Limb (tissue), 2 donors: ENCODE measurements around the gene MTA1.

ENCODE experiments used
- DNase-seq, 2 donors: peaks; one replicate each; pipeline ENCODE4 v3.0.0-alpha.2; 2016; ENCODE audit errors: extremely low spot score in 2 of 2

MTA1 gene

DNA sequence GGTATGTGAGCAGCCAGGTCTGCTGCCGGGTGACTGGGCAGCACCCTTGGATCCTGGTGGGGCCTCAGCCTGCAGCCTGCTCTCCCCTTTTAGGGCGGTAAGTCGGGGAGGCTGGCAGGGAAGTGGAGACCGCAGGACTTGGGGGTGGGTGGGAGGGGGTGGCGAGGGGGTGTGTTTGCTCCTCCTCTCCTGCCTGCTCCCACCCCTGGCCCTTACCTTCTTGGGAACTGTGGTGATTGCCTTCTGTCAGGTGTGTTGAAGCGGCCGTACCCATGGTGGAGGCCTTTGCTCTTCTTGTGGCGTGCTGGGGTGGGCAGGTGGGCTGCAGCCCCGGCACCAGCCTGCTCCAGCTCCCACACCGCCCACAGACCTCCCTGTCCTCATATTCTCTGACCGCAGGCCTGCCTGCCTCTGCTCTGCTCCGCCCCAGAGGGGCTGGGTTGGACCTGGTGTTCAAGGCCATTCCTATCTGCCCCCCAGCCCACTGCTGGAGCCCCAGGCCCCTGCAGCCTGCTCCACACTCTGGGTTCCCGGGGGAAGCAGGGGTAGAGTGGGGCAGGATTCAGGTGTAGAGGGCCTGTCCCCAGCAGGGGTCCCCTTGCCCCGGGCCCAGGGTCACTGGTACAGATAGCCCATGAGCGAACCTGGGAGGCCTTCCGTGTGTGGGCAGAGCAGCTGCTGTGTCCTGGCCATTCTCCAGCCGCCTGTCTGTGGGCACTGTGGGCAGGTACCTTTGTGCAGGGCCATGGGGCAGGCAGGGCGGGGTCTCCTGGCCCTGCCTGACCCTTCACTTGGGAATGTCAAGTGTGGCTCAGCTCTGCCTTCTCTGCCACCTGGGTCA lies 76.6 kb downstream of the MTA1 start:
- DNase-seq = no peak

DNA sequence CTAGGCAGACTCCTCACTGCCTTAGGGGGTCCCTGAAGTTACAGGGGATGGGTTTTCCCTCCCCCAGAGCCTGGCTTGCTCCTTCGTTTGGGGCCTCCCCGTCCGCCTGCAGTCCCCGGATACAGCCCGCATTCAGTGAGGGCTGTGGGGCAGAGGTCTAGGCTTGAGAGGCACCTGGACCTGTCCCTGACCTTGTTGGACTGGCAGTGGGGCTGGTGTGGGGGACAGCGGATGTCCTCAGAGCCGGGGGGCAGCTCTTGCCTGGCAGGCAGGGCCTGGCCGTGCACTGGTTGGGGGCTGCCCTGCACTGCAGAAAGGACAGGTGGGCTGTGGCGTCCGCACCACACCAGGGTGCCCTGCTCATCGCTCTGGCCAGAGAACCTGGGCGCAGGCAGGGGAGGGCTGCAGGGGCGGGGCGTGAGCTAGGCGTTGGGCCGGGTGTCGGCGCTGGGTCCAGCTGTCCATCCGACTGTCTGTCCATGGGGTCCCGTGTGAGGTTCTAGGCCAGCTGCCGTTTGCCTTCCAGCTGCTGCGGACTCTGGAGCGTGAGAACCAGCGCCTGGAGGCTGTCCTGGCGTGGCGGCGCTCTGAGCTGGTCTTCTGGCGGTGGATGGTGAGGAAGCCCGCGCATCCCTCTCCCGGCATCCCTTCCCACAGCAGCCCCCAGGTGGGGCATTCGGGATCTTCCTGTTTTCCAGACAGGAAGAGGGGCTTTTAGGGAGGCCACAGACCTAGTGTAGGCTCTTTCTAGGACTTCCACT lies 77.4 kb downstream of the MTA1 start:
- no peak for DNase-seq

DNA sequence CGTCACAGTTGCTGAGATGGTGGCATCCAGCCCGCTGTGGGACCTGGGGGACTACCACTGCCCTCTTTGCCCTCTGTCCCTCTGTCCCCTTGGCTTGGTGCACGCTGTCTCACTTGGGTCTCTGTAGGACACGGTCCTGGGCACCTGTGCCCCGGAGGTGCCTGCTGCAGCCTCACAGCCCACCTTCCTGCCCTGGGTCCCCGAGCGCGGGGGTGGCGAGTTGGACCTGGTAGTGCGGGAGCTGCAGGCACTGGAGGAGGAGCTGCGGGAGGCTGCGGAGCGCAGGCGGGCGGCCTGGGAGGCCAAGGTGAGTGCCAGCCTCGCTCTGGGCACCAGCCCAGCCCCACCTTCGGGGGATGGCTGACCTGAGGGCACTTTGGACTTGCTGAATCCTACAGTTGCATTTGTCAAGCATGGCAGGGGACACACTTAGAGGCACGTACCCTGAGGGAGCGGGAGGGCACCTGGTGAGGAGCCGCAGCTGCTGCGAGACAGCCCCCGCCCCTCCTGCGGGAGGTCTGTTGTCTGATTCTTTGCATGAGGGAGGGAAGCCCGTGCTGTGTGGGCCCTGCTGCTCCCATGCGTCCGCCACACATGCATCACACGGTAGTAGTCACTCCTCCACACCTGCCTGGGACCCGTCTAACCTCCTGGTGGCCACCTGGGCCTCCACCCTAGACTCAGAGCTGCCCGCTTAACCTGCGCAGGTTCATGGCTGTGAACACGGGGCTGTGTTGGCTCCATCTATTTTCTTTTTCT lies 78.2 kb downstream of the MTA1 start:
- peak in 1 of 2 donors; percentile 45 for DNase-seq

DNA sequence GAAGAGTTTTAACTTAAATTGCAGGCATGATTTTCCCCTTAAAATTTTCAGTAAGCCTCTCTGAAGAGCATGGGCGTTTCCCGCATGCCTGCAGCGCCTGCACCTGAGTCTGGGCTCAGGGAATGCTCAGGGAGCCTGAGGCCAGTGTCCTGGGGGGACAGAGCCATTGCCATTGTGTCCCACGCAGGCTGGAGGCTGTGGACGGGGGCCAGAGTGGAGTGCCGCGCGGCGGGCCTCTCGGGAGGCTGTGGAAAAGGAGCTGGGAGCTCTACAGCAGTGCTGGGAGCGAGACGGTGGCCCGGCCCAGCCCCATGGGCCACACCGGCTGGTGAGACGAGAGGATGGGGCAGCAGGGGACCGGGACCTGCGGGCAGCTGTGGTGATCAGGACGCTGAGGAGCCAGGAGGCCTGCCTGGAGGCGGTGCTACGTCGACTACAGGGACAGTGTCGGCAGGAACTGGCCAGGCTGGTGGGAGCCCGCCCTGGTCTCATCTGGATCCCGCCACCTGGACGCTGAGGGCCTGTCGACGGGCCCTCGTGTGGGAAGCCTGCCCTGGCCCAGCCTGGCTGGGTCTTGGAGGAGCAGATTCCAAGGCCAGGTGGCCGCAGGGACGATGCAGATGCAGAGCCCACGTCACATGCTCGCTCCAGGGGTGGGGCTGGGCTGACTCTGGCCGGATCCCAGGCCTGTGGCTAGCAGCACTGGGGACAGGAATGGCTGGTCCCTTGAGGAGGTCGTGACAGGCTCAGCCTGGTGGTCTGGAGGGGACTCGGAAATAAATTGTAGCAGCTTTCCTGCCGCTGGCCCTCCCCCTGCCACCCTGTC lies 79.0 kb downstream of the MTA1 start:
- DNase-seq = peak in 1 of 2 donors; percentile 47

DNA sequence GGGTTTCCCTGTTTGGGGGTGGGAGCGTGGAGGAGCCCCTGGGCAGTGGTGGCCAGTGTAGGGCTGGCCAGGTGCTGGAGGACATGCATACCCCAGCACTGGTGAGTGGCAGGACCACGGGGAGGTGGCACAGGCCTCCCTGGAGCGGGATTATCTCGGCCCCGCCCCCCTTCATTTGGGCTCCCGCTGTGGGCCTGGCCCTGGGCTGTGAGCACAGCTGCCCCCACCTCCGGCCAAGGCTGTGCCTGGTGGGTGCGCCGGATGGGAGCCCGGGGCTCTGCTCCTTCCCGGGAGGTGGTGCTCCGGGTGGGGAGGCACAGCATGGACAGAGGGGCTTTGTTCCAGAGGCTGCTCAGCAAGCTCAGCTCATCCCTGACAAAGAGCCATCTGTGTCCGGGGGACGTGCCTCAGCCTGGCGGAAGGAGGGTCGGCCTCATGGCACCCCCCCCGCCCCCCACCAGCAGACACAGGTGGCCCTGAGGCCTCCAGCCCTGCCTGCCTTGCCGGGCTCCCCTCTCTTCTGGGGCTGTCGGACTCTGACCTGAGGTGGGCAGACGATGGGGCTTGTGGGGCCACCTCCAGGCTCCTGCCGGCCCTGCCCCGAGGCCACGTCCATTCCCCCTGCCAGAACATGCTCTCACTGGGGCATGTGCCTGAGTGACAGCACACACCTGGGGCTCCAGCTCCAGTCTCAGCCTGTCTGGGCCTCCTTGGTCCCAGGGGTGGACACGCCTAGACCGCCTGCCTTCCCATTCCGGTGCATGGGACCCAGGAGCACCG lies 79.8 kb downstream of the MTA1 start:
- DNase-seq = peak in 1 of 2 donors; percentile 70

DNA sequence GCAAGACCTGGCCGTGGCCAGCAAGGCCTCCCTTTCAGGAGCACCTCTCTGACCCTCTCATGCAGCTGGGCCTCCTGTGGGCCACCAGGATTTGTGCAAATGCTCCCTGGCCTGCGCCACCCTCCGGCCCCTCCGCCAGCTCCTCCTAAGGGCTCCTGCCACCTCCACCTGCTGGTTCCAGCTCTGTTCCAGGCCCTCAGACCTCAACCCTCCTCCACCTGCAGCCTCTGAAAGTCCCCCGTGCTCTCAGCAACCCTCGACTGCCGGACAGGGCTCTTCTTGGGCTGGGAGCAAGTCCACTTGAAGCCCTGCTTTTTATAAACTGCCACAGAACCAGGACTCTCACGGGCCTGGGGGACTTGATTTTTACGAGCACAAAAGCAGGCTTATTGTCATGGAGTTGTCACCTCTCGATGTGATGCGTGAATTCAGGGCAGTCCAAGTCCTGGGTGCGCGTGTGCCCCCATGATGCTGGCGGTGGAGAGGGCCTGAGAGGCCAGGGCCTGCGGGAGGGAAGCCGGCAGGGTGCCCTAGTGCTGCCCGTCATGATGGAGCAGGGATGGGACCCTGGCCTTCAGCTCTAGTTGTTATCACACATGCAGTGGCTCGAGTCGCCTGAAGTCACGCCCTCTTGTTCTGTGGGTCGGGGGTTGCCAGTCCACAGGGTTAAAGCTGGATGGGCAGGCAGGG lies 80.6 kb downstream of the MTA1 start:
- no peak for DNase-seq

DNA sequence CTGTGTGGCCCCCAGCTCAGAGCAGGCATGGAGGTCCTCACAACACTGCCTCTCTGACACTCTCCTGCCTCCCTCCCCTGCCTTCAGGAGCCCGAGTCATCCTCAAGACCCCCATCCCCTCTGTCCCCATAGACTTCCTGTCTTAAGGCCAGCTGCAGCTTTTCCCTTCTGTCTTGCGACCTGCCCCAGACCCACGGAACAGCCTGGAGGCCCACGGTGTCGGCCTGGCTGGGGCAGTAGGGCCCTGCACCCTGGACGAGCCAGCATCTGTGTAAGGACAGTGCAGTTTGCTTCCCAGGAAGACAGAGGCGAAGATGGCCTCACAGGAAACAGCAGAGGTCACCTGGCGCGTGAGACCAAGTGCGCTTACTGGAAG lies 81.1 kb downstream of the MTA1 start:
- DNase-seq = no peak

DNA sequence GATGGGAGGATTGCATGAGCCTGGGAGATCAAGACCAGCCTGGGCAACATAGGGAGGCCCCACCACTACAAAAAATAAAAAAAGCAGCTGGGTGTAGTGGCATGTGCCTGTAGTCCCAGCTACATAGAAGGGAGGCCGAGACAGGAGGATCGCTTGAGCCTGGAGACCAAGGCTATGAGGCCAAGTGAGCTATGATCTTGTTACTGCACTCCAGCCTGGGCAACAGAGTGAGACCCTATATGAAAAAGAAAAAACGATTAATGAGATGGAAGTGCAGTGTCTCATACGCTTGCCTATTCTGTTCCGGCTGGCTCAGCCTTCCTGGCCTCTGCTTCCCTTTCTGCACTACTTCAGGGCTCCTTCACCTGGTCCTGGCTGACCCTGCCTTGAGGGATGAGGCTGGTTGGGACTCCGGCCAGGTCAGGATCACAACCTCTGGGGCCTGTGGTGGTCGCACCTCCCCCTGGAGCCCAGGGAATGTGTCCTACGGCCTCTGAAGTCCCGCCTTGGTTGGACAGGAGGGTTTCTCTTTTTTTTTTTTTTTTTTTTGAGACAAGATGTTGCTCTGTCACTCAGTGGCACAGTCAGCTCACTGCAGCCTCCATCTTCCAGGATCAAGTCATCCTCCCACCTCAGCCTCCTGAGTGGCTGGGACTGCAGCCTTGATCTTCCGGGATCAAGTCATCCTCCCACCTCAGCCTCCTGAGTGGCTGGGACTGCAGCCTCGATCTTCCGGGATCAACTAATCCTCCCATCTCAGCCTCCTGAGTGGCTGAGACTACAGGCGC lies 82.1 kb downstream of the MTA1 start:
- DNase-seq = no peak

DNA sequence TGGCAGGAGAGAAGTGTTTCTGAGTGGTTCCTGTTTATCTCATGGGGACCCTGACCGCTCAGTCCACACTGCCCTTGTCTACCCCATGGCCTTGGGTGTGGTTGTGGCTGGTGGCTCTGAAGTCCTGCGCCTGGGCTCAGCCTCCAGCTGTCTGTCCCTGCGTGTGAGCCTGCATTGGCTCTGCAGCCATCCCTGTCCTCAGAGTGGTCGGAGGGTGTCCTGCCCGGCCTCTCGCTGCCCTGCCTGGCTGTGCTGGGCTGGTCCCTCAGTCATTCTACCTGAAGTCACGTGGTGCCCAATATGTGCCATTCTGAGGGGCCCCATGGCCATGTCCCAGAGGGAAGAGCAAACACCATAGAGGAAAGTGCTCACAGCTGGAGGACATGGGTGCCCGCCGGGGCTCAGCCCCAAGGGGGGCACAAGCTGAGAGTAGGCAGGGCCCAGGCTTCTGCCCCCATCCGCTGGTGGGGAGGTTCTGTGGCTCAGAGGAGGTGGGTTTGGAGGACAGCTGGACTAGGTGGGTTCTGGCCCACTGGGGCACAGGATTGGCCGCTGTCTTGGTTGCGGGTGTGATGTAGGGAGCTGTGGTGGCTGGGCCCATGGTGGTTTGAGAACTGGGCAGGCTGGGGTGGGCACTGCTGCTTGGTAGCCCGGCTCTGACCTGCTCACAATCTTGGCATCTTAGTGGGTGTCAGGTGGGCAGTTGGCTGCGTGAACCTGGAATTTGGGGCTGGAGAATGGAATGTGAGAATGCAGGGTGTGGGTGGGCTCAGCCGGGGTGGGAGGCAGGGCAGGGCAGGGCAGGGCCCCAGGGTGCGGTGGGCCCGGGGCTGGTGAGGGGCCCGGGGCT lies 83.0 kb downstream of the MTA1 start:
- DNase-seq = no peak

DNA sequence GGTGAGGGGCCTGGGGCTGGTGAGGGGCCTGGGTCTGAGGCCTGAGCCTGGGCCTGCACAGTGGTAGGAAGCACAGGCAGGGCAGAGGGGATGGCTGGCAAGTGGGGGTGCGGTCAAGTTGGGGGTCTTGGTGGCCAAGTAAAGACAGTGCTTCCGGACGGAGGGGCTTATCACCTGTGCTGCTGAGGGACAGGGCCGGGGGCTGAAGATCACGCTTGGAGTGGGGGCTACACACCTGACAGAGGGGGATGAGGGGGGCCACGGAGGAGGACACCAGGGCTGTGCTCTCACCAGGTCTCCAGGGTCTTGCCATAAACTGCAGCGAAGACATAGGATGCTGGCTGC lies 83.6 kb downstream of the MTA1 start:
- DNase-seq = no peak

DNA sequence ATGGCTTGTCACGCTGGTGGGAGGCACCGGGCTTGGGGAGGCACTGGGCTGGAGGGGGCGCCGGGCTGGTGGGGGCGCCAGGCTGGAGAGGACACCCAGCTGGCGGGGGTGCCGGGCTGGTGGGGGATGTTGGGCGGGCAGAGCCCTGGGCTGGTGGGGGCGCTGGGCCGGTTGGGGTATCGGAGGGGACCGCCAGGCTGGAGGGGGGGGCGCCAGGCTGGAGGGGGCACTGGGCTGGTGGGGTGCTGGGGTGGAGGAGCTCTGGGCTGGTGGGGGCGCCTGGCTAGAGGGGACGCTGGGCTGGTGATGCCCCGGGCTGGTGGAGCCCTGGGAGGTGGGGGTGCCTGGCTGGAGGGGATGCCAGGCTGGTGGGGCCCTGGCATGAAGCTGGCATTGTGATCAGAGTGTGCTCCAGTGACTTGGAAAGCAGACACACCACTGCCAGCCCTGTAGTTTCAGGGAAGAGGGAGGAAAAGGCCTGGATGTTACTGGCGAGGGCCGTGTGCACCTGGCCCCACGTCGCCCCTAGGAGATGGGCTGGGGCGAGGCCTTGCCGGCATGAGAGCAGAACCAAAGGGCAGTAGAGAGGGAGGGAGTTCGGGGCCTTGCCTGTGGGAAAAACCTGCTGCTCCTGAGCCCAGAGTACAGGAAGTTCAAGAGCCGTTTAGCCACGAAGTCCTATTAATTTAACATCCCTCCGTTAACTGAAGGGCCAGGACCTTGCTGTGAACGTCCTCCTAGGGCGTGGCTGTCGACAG lies 84.5 kb downstream of the MTA1 start:
- no peak for DNase-seq

DNA sequence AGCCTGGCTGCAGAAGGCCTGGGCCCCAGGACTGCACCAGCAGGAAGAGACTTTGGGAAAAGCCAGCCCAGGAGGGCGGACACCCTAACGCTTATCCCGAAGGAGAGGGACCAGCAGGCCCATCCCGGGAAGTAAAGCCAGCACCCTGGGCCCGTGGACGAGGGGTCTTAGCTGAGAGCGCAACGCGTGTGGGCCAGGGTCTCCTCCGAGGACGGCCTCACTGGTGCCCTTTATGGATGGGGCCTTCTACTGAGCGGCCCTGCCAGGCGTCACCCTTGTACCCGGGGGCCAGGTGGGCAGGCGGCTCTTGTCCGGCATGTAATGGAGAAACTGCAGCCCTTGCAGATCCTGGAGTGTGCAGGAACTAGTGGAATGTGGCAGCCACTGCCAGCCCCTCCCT lies 85.5 kb downstream of the MTA1 start:
- DNase-seq = no peak

DNA sequence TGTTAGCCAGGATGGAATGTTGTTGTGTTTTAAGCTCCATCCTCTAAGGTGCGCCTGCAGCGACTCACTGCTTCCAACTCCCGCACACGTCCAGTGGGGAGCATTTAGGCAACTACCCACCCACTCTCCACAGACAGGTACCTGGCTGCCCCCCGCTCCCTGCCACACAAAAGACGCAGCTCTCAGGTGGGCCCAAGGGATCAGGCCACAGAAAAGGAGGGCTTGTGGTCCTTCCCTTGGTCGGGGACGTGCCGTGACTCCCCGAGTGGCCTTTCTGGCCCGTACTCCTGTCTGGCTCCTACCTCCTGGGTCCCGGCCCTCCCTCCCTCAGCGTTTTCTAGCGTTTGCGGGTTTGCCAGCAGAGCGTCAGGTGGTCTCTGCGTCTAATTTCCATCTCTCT lies 87.6 kb downstream of the MTA1 start:
- no peak for DNase-seq

DNA sequence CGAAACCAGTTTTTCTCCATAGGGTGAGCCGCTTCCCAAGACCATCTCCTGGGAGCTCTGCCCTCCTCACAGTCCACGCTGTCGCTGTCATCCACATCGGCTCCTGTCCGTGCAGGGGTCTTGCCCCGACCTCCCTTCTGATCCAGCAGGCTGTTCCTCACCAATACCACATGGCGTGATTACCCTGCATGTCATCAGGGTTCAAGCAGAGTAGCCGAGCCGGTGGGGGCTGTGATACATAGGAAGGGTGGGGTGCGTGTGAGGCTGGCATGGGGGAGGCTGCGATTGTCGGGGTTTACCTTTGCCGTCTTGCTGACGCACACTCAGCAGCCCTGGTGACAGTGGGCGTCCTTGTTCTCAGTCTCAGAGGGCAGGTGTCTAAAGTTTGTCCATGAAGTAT lies 88.4 kb downstream of the MTA1 start:
- DNase-seq = no peak

DNA sequence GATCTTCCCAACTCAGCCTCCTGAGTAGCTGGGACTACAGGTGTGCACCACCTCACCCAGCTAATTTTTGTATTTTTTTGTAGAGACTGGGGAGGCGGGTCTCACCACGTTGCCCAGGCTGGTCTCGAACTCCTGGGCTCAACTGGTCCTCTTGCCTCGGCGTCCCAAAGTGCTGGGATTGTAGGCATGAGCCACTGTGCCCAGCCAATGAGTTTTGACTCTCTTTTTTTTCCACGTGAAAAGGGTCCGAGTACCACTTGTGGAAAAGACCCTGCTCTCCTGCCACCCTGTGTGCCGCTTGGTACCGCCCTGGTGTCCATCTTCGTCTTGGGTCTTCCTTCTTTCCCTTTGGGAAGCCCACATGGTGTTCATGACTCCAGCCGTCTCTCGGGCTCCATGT lies 89.0 kb downstream of the MTA1 start:
- DNase-seq = no peak

DNA sequence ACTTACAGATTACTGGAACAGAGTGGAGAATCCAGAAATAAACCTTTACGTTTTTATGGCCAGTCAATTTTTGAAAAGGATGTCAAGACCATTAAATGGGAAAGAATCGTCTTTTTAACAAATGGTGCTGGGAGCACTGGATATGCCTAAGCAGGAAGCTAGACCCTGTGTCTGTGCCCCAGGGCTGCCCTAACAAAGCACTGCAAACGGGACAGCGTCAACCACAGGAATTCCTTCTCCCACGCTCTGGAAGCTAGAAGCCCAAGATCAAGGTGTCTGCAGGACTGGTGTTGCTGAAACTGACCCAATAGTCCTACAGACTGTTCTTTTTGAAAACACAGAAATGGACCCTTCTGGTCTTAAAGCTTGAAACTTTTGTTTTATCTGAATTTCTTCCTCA lies 97.5 kb downstream of the MTA1 start:
- no peak for DNase-seq

DNA sequence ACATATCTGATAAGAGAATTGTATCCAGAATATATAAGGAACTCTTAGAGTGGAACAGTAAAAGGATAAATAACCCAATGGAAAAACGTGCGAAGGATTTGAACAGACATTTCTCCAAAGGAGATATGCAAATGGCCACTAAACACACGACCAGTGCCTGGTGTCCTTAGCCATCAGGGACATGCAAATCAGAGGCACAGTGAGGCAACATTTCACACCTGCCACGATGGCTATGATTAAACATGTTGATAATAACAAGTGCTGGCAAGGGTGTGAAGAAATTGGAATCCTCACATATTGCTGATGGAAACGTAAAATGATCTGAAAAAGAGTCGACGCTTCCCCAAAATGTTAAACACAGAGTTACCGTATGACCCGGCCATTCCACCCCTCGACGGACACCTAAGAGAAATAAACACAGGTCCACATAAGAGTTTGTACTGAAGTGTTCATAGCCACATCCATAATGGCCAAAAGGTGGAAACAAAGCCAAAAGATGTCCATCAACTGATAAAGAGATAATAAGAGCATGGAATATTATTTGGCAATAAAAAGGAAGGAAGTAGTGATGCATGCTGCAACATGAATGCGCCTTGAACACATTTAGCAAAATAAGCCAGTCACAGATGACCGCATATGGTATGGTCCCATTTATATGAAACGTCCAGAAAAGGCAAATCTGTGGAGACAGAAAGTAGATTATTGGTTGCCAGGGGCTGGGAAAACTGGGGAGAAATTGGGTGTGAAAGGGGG lies 100.5 kb downstream of the MTA1 start:
- DNase-seq = no peak
